Measurements from ENCODE around the gene PCDHB14. TPM values are rescaled to one million over a fixed set of nuclear protein-coding genes. Genes with fewer than 3 reads are reported as not detected.
A peak's percentile ranks its signal among the peaks of the same experiment; 100 is the strongest.
"Not testable (repeated sequence)": the region's sequence is repeated elsewhere in the genome, so short reads cannot be mapped to it uniquely, and the experiment has no call there.

Gene PCDHB14
- total RNA-seq, 1 experiment from 2014 or later = 2.4 TPM

- no peak within 1 kb of the TSS for H3K14ac ChIP-seq (ENCODE audit: insufficient read depth, low read length)
- H3K23ac ChIP-seq (ENCODE audit: insufficient read length, low read depth, low read length) = no peak within 1 kb of the TSS
- DNase-seq = no peak
- no peak within 1 kb of the TSS for H3K27ac ChIP-seq (ENCODE audit: insufficient read length, low read depth, low read length)
- no peak within 1 kb of the TSS for H2AK5ac ChIP-seq (ENCODE audit: insufficient read length, low read length)
- H3T11ph ChIP-seq (ENCODE audit: low read length) = no peak within 1 kb of the TSS
- H2BK5ac ChIP-seq (ENCODE audit: insufficient read length, low read length) = no peak within 1 kb of the TSS
- WGBS (ENCODE audit: extremely low coverage, insufficient read length, low lambda C conversion rate) = no CpG with 5 or more reads among the region's 21 CpGs
- peaks cover 7 to 23% (median 8%) of the 10 kb centered on the region in 3 experiments; a peak in 6 of 7 replicates for H3K36me3 Mint-ChIP-seq (ENCODE audit: insufficient read depth in 1 of 3, low read depth in 3 of 3)
- H3K4me3 Mint-ChIP-seq = peak within 1 kb of the TSS; percentile 49 to 64; a peak in 3 of 5 replicates
- no peaks in the 10 kb centered on the region for H3K79me1 ChIP-seq (ENCODE audit: insufficient read depth, low read depth, low read length, poor library complexity, severe bottlenecking)
- no peak within 1 kb of the TSS for H2BK20ac ChIP-seq (ENCODE audit: low read depth, low read length, poor library complexity, severe bottlenecking)
- no peak within 1 kb of the TSS for H4K5ac ChIP-seq (ENCODE audit: insufficient read length, low read depth, low read length)
- peak within 1 kb of the TSS in 1 of 3 experiments; percentile 90; a peak in 2 of 7 replicates for H3K27ac Mint-ChIP-seq
- no peaks in the 10 kb centered on the region for H3K23me2 ChIP-seq (ENCODE audit: insufficient read length, low read depth, low read length, poor library complexity, severe bottlenecking)
- H4K8ac ChIP-seq (replicated peaks; ENCODE audit: insufficient read length, low read depth, low read length) = no peak within 1 kb of the TSS
- no peak within 1 kb of the TSS for H2BK120ac ChIP-seq (ENCODE audit: low read depth, low read length, poor library complexity, severe bottlenecking)
- peak within 1 kb of the TSS; percentile 7 for H2AFZ ChIP-seq (ENCODE audit: low read length)
- H3K79me2 ChIP-seq (ENCODE audit: insufficient read depth, low read length) = no peaks in the 10 kb centered on the region
- no peaks in the 10 kb centered on the region for H3K9me3 ChIP-seq (ENCODE audit: control insufficient read depth, low read depth, low read length)
- H3K18ac ChIP-seq (ENCODE audit: insufficient read length, low read depth, low read length) = no peak within 1 kb of the TSS
- peaks cover 31 to 36% of the 10 kb centered on the region in 2 experiments for H3K9me3 Mint-ChIP-seq
- TF ChIP-seq, protein P1, sequence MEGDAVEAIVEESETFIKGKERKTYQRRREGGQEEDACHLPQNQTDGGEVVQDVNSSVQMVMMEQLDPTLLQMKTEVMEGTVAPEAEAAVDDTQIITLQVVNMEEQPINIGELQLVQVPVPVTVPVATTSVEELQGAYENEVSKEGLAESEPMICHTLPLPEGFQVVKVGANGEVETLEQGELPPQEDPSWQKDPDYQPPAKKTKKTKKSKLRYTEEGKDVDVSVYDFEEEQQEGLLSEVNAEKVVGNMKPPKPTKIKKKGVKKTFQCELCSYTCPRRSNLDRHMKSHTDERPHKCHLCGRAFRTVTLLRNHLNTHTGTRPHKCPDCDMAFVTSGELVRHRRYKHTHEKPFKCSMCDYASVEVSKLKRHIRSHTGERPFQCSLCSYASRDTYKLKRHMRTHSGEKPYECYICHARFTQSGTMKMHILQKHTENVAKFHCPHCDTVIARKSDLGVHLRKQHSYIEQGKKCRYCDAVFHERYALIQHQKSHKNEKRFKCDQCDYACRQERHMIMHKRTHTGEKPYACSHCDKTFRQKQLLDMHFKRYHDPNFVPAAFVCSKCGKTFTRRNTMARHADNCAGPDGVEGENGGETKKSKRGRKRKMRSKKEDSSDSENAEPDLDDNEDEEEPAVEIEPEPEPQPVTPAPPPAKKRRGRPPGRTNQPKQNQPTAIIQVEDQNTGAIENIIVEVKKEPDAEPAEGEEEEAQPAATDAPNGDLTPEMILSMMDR (conservative IDR thresholded peaks at IDR 0.05) = peak; percentile 79
- no peak within 1 kb of the TSS for H2BK12ac ChIP-seq (ENCODE audit: insufficient read length, low read depth, low read length)
- no peak within 1 kb of the TSS for H3K4ac ChIP-seq (ENCODE audit: low read depth, low read length)
- H3K56ac ChIP-seq (ENCODE audit: insufficient read length, low read depth, low read length) = no peak within 1 kb of the TSS
- no peak within 1 kb of the TSS for H3K9ac ChIP-seq (ENCODE audit: extremely low read depth, insufficient read length, low read length)
- H4K91ac ChIP-seq (ENCODE audit: insufficient read length, low read depth, low read length) = no peak within 1 kb of the TSS
- H3K27me3 ChIP-seq (ENCODE audit: insufficient read depth, low read length) = no peaks in the 10 kb centered on the region
- H3K4me1 ChIP-seq (ENCODE audit: insufficient read depth, low read length) = no peaks in the 10 kb centered on the region
- peaks cover 2% of the 10 kb centered on the region; the same call in 1 of the 2 replicates for H3K27me3 Mint-ChIP-seq (ENCODE audit: low read depth)
- H3K4me2 ChIP-seq (ENCODE audit: insufficient read depth, insufficient read length, low read length) = no peak within 1 kb of the TSS
- peaks cover 0 to 7% of the 10 kb centered on the region in 2 experiments; a peak in 1 of 4 replicates for H3K4me1 Mint-ChIP-seq
- no peak within 1 kb of the TSS for H2BK15ac ChIP-seq (ENCODE audit: low read depth, low read length)
- no peaks in the 10 kb centered on the region for H4K20me1 ChIP-seq (ENCODE audit: control insufficient read depth, insufficient read depth, insufficient read length)
Observed at GRCh38 chr5:141199359-141200235, 23.5 kb upstream of the PCDHB14 start, which contains the start of gene PCDHB11. Gene PCDHB11 (plus strand): TSS chr5:141199627. CDS start chr5:141199775, 148 bp downstream.

DNA sequence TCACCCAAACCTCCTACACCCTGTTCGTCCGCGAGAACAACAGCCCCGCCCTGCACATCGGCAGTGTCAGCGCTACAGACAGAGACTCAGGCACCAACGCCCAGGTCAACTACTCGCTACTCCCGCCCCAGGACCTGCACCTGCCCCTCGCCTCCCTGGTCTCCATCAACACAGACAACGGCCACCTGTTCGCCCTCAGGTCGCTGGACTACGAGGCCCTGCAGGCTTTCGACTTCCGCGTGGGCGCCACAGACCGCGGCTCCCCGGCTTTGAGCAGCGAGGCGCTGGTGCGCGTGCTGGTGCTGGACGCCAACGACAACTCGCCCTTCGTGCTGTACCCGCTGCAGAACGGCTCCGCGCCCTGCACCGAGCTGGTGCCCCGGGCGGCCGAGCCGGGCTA, 22.0 kb upstream of the PCDHB14 start:
- no CpG with 5 or more reads among the region's 38 CpGs for WGBS (ENCODE audit: extremely low coverage, insufficient read length, low lambda C conversion rate)
- not testable (repeated sequence) for H3K4me2 ChIP-seq (ENCODE audit: insufficient read depth, insufficient read length, low read length); H3K27me3 Mint-ChIP-seq (ENCODE audit: low read depth); H2AK5ac ChIP-seq (ENCODE audit: insufficient read length, low read length); H3K14ac ChIP-seq (ENCODE audit: insufficient read depth, low read length); H4K20me1 ChIP-seq (ENCODE audit: control insufficient read depth, insufficient read depth, insufficient read length); H4K91ac ChIP-seq (ENCODE audit: insufficient read length, low read depth, low read length); H3K79me2 ChIP-seq (ENCODE audit: insufficient read depth, low read length); H3K27me3 ChIP-seq (ENCODE audit: insufficient read depth, low read length); H2AFZ ChIP-seq (ENCODE audit: low read length); H3K79me1 ChIP-seq (ENCODE audit: insufficient read depth, low read depth, low read length, poor library complexity, severe bottlenecking); H2BK15ac ChIP-seq (ENCODE audit: low read depth, low read length); H3K27ac Mint-ChIP-seq; H2BK20ac ChIP-seq (ENCODE audit: low read depth, low read length, poor library complexity, severe bottlenecking); H3K27ac ChIP-seq (ENCODE audit: insufficient read length, low read depth, low read length); H4K8ac ChIP-seq (replicated peaks; ENCODE audit: insufficient read length, low read depth, low read length); H2BK12ac ChIP-seq (ENCODE audit: insufficient read length, low read depth, low read length); H3K4ac ChIP-seq (ENCODE audit: low read depth, low read length); H3K23ac ChIP-seq (ENCODE audit: insufficient read length, low read depth, low read length); DNase-seq; H3K9me3 ChIP-seq (ENCODE audit: control insufficient read depth, low read depth, low read length); H3K23me2 ChIP-seq (ENCODE audit: insufficient read length, low read depth, low read length, poor library complexity, severe bottlenecking); H3T11ph ChIP-seq (ENCODE audit: low read length); H2BK5ac ChIP-seq (ENCODE audit: insufficient read length, low read length); H3K9ac ChIP-seq (ENCODE audit: extremely low read depth, insufficient read length, low read length); H3K4me3 Mint-ChIP-seq; H3K18ac ChIP-seq (ENCODE audit: insufficient read length, low read depth, low read length); H3K56ac ChIP-seq (ENCODE audit: insufficient read length, low read depth, low read length); H2BK120ac ChIP-seq (ENCODE audit: low read depth, low read length, poor library complexity, severe bottlenecking); H4K5ac ChIP-seq (ENCODE audit: insufficient read length, low read depth, low read length); H3K4me1 ChIP-seq (ENCODE audit: insufficient read depth, low read length); H3K4me1 Mint-ChIP-seq
- peaks cover 26 to 31% of the 10 kb centered on the region in 2 experiments for H3K9me3 Mint-ChIP-seq
- H3K36me3 Mint-ChIP-seq (ENCODE audit: insufficient read depth in 1 of 3, low read depth in 3 of 3) = peaks cover 7 to 21% (median 7%) of the 10 kb centered on the region in 3 experiments; a peak in 6 of 7 replicates
